AG09319 (cell line): ENCODE results near the gene NPIPB6.

Experiments
- DNase-seq: peaks from one replicate; pipeline ENCODE4 v3.0.0-alpha.2; 2010; ENCODE audit warnings: low read depth; ENCODE audit errors: extremely low read depth
- TF ChIP-seq, protein P1 (sequence below): IDR thresholded peaks from 2 replicates; pipeline ENCODE4 v1.5.1; 2011; ENCODE audit warnings: low read depth, mild to moderate bottlenecking, inconsistent platforms, low read length, moderate library complexity

NPIPB6 gene

DNA sequence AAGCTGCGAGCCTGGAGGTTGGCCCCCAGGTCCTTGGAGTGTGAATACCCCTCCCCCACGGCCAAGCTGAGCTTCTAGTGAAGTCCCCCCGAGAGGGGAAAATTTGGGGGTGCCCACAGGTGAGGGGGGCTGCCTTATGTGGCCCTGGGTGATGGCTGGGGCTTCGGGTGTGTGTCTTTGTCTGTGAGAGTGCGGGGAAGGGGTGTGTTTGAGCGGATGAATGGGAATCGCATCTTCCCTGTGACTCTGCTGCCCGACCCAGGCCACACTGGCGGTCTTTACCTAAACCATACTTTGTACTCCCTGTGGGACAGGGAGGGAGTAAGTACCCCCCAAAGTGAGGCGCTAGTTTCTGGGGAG lies 69.7 kb downstream of the NPIPB6 start:
- DNase-seq = no peak
- TF ChIP-seq, protein P1, sequence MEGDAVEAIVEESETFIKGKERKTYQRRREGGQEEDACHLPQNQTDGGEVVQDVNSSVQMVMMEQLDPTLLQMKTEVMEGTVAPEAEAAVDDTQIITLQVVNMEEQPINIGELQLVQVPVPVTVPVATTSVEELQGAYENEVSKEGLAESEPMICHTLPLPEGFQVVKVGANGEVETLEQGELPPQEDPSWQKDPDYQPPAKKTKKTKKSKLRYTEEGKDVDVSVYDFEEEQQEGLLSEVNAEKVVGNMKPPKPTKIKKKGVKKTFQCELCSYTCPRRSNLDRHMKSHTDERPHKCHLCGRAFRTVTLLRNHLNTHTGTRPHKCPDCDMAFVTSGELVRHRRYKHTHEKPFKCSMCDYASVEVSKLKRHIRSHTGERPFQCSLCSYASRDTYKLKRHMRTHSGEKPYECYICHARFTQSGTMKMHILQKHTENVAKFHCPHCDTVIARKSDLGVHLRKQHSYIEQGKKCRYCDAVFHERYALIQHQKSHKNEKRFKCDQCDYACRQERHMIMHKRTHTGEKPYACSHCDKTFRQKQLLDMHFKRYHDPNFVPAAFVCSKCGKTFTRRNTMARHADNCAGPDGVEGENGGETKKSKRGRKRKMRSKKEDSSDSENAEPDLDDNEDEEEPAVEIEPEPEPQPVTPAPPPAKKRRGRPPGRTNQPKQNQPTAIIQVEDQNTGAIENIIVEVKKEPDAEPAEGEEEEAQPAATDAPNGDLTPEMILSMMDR = no peak

DNA sequence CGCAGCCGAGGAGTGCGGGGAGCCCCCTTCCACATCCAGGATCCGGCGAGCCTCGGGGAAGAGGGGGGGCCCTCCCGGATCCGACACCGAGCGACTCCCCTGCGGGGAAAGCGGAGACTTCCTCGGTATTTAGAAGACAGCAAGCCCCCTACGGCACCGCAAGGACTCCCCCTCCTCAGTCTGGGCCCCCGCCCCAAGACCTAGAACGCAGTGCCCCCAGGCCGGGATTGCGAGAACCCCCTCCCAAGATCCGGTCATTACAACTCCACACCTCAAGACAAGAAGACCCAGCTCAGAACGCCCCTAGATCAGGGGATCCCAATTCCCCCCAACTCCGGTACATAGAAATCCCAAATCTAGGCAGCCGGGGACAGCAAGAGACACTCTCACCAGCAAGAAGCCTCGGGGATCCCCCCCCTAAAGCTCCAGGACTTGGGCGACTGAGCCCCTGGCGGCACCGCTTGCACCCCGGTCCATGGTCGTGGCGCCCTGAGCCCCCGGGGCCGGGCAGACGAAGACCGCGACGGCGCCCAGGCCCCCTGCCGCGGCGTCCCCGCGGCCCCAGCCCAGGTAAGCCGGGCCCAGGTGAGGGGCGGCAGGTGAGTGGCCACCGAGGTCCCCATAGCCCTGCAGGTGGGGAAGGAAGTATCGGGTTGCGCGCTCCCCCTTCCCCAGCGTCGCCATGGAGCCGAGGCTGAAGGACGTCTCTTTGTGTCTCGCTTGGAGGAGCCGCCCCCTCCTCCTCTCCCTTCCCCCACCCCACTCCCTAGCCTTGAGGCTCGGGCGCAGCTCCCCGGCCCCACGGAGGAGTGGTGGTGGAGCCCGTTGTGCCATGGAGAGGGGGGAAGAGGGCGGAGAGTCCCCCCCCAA lies 70.3 kb downstream of the NPIPB6 start:
- DNase-seq = no peak
- TF ChIP-seq, protein P1 = no peak
